ENCODE results near the gene SLC9A3.

SLC9A3 gene

GRCh38 chr5:504326-505154 lies 19.7 kb downstream of the SLC9A3 start:
- no peak for FAIRE-seq

- FAIRE-seq = no peak
Measured at GRCh38 chr5:502325-503079, 21.7 kb downstream of the SLC9A3 start.

GRCh38 chr5:501831-502184 lies 22.4 kb downstream of the SLC9A3 start:
- FAIRE-seq = no peak

GRCh38 chr5:501105-501830 lies 23.0 kb downstream of the SLC9A3 start:
- FAIRE-seq = no peak

GRCh38 chr5:500491-500890 lies 23.8 kb downstream of the SLC9A3 start:
- no peak for FAIRE-seq

- FAIRE-seq = no peak
Measured at GRCh38 chr5:499233-500209, 24.7 kb downstream of the SLC9A3 start.

- FAIRE-seq = no peak
Measured at GRCh38 chr5:497871-498509, 26.3 kb downstream of the SLC9A3 start.

GRCh38 chr5:497090-497700 lies 27.1 kb downstream of the SLC9A3 start:
- no peak for FAIRE-seq

GRCh38 chr5:496028-496427 lies 28.2 kb downstream of the SLC9A3 start:
- no peak for FAIRE-seq

- no peak for FAIRE-seq
Measured at GRCh38 chr5:494667-495255, 29.5 kb downstream of the SLC9A3 start.

- FAIRE-seq = no peak
Measured at GRCh38 chr5:493758-494157, 30.5 kb downstream of the SLC9A3 start.

GRCh38 chr5:493119-493701 lies 31.0 kb downstream of the SLC9A3 start:
- FAIRE-seq = no peak

GRCh38 chr5:492314-492893 lies 31.8 kb downstream of the SLC9A3 start:
- no peak for FAIRE-seq

GRCh38 chr5:491856-492155 lies 32.4 kb downstream of the SLC9A3 start:
- no peak for FAIRE-seq

- FAIRE-seq = no peak
Measured at GRCh38 chr5:491119-491855, 33.0 kb downstream of the SLC9A3 start.

GRCh38 chr5:490116-491106 lies 33.8 kb downstream of the SLC9A3 start:
- FAIRE-seq = no peak

GRCh38 chr5:489689-490080 lies 34.6 kb downstream of the SLC9A3 start:
- FAIRE-seq = no peak
